ENCODE data around the gene POP7. TPM values are rescaled to one million over a fixed set of nuclear protein-coding genes. Genes with fewer than 3 reads are reported as not detected.

The POP7 gene
- total RNA-seq, 2 experiments from 2014 or later, result 38.7 to 42.2 TPM

DNA sequence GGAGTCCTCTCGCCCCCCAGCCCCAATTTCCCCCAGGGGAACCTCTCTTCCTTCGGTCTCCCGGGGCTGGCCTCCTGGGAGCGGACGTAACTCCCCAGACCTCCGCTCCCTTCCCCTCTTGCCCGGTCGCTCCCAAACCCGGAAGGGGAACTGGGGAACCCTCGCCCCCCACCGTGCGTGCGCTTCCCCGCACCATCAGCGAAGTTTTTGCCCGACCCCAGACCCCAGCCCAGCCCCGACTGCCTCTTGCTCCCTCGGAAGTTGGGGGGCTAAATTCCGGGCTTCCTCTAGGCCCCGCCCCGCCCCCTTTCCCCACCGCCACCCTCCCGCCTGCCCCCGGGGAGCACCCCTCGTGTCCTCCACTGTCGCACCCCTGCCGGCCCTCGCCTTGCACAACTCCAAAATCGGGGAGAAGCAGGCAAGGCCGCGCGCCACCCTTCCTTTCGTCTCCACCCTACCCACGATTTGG is 31.9 kb upstream of the POP7 start:
- intact Hi-C loops (cut with micrococcal nuclease), result loop anchor here (1.0 to 2.0 kb wide), 6 partner anchors 19 to 195 kb away; partner anchors contain the start of genes FBXO24, LRCH4, MOSPD3 and TSC22D4

DNA sequence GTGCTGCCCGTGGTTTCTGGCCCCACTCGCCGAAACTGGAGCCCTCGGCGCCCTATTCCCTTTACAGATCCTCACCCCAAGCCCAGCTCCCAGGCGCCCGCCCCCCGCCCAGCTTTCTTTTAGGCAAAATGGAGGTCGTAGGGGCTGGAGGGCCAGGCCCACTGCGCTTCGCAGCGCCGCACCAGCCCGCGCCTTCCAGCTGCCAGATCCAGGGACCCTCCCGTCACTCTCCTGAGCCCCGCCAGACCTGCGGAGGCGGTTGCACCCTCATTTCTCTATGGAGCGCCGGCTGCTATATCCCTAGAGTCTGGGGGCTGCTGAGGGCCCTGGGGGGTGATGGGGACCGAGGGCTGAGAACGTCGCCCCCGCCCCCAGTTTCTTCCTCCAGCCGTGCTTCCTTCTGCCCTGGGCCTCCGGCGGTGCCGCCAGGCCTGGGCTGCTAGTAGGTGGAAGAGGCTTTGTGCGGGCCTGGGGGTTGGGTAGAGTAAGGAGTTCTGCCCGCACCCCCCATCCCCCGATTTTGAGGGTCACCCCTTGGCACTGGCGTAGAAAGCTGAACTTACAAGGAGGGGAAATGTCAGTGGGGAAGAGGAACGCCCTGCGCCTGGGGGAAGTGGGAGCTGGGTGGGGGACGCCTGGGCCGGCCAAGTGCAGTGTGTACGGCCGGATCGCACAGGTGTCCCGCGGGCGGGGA is 31.4 kb upstream of the POP7 start:
- ChIA-PET POLR2A (interaction anchor here (0.7 to 1.4 kb wide), 3 partner anchors 18 to 89 kb away, joined by 3 to 4 read pairs (median 3); partner anchors contain the start of genes FBXO24, LRCH4 and POP7), CTCF (interaction anchor here (0.7 to 1.5 kb wide), 5 partner anchors 15 to 72 kb away, joined by 3 to 7 read pairs (median 4); partner anchors contain the start of genes PCOLCE and POP7)
- DNase-seq, result peak; percentile 36
- H3K9me3 Mint-ChIP-seq, result no peaks in the 10 kb centered on the region
- peak overlapping the region; percentile 97 for H3K27ac Mint-ChIP-seq
- H3K4me3 Mint-ChIP-seq, result peak overlapping the region; percentile 95
- H3K4me1 Mint-ChIP-seq (ENCODE audit: low read depth), result peaks cover 13% of the 10 kb centered on the region
- intact Hi-C loops (cut with micrococcal nuclease), result loop anchor here (1.0 to 2.0 kb wide), 3 partner anchors 18 to 245 kb away; partner anchors contain the start of gene MEPCE
- no peaks in the 10 kb centered on the region for H3K27me3 Mint-ChIP-seq
- peaks cover 28% of the 10 kb centered on the region for H3K36me3 Mint-ChIP-seq

More for the DNA sequence above, 31.9 kb upstream of the POP7 start:
- Mint-ChIP-seq H3K4me3 (peak overlapping the region; percentile 95), H3K27me3 (no peaks in the 10 kb centered on the region), H3K9me3 (no peaks in the 10 kb centered on the region), H3K4me1 (ENCODE audit: low read depth) (peaks cover 10% of the 10 kb centered on the region), H3K27ac (peak overlapping the region; percentile 97), H3K36me3 (peaks cover 24% of the 10 kb centered on the region)
- ChIA-PET POLR2A (interaction anchor here (1.4 kb wide), 1 partner anchor 88 kb away, joined by 4 read pairs; the partner anchor contains the start of genes FBXO24 and LRCH4), CTCF (interaction anchor here (1.0 to 1.5 kb wide), 3 partner anchors 15 to 41 kb away, joined by 4 to 7 read pairs (median 6); partner anchors contain the start of gene POP7)
- peak; percentile 51 for DNase-seq

DNA sequence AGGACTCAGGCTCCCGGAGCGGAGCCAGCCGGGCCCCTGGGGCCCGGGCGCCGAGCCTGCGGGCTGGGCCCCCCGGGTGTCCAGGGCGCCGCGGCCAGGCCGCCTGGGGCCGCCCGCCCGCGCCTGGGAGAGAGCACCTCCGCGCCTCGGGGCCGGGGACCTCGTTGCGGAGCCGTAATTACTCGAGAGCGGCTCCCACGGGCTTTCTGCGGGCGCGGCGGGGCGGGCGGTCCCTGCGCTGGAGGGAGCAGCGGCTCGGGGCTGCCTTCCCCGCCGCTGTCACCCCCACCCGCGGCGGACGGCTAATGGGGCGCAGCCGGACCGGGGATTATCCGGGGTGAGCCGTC is 30.8 kb upstream of the POP7 start:
- no peak for DNase-seq
- no peaks in the 10 kb centered on the region for H3K27me3 Mint-ChIP-seq
- CTCF ChIA-PET, result interaction anchor here (1.1 to 1.5 kb wide), 2 partner anchors 14 to 17 kb away, joined by 3 to 6 read pairs; no protein-coding TSS in a partner anchor
- intact Hi-C loops (cut with micrococcal nuclease), result loop anchor here (1.0 to 2.0 kb wide), 3 partner anchors 18 to 246 kb away; partner anchors contain the start of gene MEPCE
- POLR2A ChIA-PET, result interaction anchor here (0.7 to 1.4 kb wide), 3 partner anchors 18 to 89 kb away, joined by 3 to 4 read pairs (median 3); partner anchors contain the start of genes FBXO24, LRCH4 and POP7
- H3K27ac Mint-ChIP-seq, result peak overlapping the region; percentile 97
- no peaks in the 10 kb centered on the region for H3K9me3 Mint-ChIP-seq
- H3K4me1 Mint-ChIP-seq (ENCODE audit: low read depth), result peaks cover 16% of the 10 kb centered on the region
- H3K36me3 Mint-ChIP-seq, result peaks cover 34% of the 10 kb centered on the region
- peak overlapping the region; percentile 95 for H3K4me3 Mint-ChIP-seq

GRCh38 chr7:100675581-100676350 is 30.2 kb upstream of the POP7 start:
- intact Hi-C loops (cut with micrococcal nuclease), result loop anchor here (1.0 to 2.0 kb wide), 3 partner anchors 17 to 246 kb away; partner anchors contain the start of gene MEPCE
- no peaks in the 10 kb centered on the region for H3K27me3 Mint-ChIP-seq
- DNase-seq, result peak; percentile 87
- H3K36me3 Mint-ChIP-seq, result peaks cover 35% of the 10 kb centered on the region
- ChIA-PET CTCF (interaction anchor here (1.9 to 6.8 kb wide), 2 partner anchors 16 to 30 kb away, joined by 8 to 61 read pairs; partner anchors contain the start of gene POP7), POLR2A (interaction anchor here (0.8 to 1.3 kb wide), 2 partner anchors 17 to 91 kb away, joined by 3 read pairs; no protein-coding TSS in a partner anchor)
- H3K4me3 Mint-ChIP-seq, result peak overlapping the region; percentile 86
- no peaks in the 10 kb centered on the region for H3K9me3 Mint-ChIP-seq
- peaks cover 21% of the 10 kb centered on the region for H3K4me1 Mint-ChIP-seq (ENCODE audit: low read depth)
- H3K27ac Mint-ChIP-seq, result peak overlapping the region; percentile 88

- Mint-ChIP-seq H3K36me3 (peaks cover 35% of the 10 kb centered on the region), H3K9me3 (no peaks in the 10 kb centered on the region), H3K27ac (peak overlapping the region; percentile 69), H3K27me3 (no peaks in the 10 kb centered on the region), H3K4me1 (ENCODE audit: low read depth) (peaks cover 23% of the 10 kb centered on the region), H3K4me3 (peak overlapping the region; percentile 70)
- intact Hi-C loops (cut with micrococcal nuclease), result no loop called here
- POLR2A ChIA-PET, result interaction anchor here (0.6 to 0.9 kb wide), 4 partner anchors 9 to 64 kb away, joined by 3 read pairs; partner anchors contain the start of genes MOSPD3 and POP7
- no peak for DNase-seq
- CTCF ChIA-PET, result interaction anchor here (1.9 to 6.8 kb wide), 2 partner anchors 15 to 29 kb away, joined by 8 to 61 read pairs; partner anchors contain the start of gene POP7
These were observed 29.2 kb upstream of the POP7 start for GRCh38 chr7:100676501-100677306.

DNA sequence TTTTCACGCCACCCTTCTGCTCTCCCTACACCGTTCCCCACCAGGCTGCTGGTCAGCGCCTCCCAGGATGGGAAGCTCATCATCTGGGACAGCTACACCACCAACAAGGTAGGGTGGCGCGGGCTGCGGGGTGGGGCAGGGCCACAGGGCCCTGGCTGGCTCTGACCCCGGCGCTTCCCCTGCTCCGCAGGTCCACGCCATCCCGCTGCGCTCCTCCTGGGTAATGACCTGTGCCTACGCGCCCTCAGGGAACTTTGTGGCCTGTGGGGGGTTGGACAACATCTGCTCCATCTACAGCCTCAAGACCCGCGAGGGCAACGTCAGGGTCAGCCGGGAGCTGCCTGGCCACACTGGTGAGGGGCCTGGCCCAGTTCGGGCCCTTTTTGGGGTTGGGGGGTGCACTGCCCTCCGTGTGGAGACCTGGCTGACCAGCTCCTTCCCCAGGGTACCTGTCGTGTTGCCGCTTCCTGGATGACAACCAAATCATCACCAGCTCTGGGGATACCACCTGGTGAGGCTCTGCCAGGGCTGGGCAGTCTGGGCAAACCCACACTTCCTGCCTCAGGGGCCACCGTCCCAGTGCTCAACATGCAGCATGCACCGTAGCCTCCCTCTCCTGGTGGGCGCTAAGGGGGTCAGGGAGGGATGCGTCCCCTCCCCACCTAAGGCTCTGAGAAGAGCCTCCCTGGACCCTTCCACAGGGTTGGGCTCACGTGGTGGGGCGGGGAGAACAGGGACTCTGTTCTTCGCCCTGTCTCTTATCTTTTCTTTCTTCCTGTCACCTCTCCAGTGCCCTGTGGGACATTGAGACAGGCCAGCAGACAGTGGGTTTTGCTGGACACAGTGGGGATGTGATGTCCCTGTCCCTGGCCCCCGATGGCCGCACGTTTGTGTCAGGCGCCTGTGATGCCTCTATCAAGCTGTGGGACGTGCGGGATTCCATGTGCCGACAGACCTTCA is 28.3 kb upstream of the POP7 start:
- CTCF ChIA-PET, result interaction anchor here (1.9 to 6.8 kb wide), 3 partner anchors 14 to 28 kb away, joined by 8 to 61 read pairs (median 17); partner anchors contain the start of gene POP7
- Mint-ChIP-seq H3K27ac (peak overlapping the region; percentile 60), H3K36me3 (peaks cover 35% of the 10 kb centered on the region), H3K4me3 (peak overlapping the region; percentile 39), H3K9me3 (no peaks in the 10 kb centered on the region), H3K4me1 (ENCODE audit: low read depth) (peaks cover 24% of the 10 kb centered on the region), H3K27me3 (no peaks in the 10 kb centered on the region)
- POLR2A ChIA-PET, result interaction anchor here (0.7 to 1.2 kb wide), 4 partner anchors 8 to 112 kb away, joined by 3 read pairs; partner anchors contain the start of genes MOSPD3 and POP7
- DNase-seq, result no peak
- intact Hi-C loops (cut with micrococcal nuclease), result no loop called here

- ChIA-PET POLR2A (interaction anchor here (1.1 to 1.2 kb wide), 2 partner anchors 27 to 113 kb away, joined by 3 read pairs; partner anchors contain the start of gene POP7), CTCF (interaction anchor here (4.2 to 6.8 kb wide), 2 partner anchors 13 to 27 kb away, joined by 17 to 61 read pairs; partner anchors contain the start of gene POP7)
- Mint-ChIP-seq H3K4me3 (peak overlapping the region; percentile 45), H3K4me1 (ENCODE audit: low read depth) (peaks cover 24% of the 10 kb centered on the region), H3K27ac (peak overlapping the region; percentile 60), H3K9me3 (no peaks in the 10 kb centered on the region), H3K36me3 (peaks cover 37% of the 10 kb centered on the region), H3K27me3 (no peaks in the 10 kb centered on the region)
- intact Hi-C loops (cut with micrococcal nuclease), result no loop called here
- no peak for DNase-seq
These were observed 27.5 kb upstream of the POP7 start for GRCh38 chr7:100678291-100678984.

GRCh38 chr7:100679129-100679926 is 26.6 kb upstream of the POP7 start:
- no peak overlapping the region for H3K4me3 Mint-ChIP-seq
- peak overlapping the region; percentile 28 for H3K27ac Mint-ChIP-seq
- POLR2A ChIA-PET, result interaction anchor here (1.2 kb wide), 1 partner anchor 26 kb away, joined by 3 read pairs; the partner anchor contains the start of gene POP7
- peaks cover 24% of the 10 kb centered on the region for H3K4me1 Mint-ChIP-seq (ENCODE audit: low read depth)
- no peak for DNase-seq
- CTCF ChIA-PET, result interaction anchor here (0.6 to 6.8 kb wide), 3 partner anchors 13 to 54 kb away, joined by 3 to 61 read pairs (median 17); partner anchors contain the start of genes POP7 and ZAN
- no peaks in the 10 kb centered on the region for H3K9me3 Mint-ChIP-seq
- H3K36me3 Mint-ChIP-seq, result peaks cover 35% of the 10 kb centered on the region
- intact Hi-C loops (cut with micrococcal nuclease), result no loop called here
- H3K27me3 Mint-ChIP-seq, result no peaks in the 10 kb centered on the region
